ENCODE measurements around the gene MROH2A. TPM values are rescaled to one million over a fixed set of nuclear protein-coding genes. Genes with fewer than 3 reads are reported as not detected.

The MROH2A gene
- total and polyA plus RNA-seq, 10 donors, result 0.27 to 1.5 (median 0.43) TPM; not detected in 7

DNA sequence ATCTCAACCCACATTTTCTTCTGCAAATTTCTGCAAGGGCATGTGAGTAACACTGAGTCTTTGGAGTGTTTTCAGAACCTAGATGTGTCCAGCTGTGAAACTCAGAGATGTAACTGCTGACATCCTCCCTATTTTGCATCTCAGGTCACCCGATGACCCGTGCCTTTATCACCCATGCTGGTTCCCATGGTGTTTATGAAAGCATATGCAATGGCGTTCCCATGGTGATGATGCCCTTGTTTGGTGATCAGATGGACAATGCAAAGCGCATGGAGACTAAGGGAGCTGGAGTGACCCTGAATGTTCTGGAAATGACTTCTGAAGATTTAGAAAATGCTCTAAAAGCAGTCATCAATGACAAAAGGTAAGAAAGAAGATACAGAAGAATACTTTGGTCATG is 10.1 kb upstream of the MROH2A start:
- TF ChIP-seq POLR2AphosphoS5 (IDR thresholded peaks at IDR 0.05) (no peak), POLR2A (IDR thresholded peaks at IDR 0.05) (no peak)
- TF ChIP-seq, protein P1, sequence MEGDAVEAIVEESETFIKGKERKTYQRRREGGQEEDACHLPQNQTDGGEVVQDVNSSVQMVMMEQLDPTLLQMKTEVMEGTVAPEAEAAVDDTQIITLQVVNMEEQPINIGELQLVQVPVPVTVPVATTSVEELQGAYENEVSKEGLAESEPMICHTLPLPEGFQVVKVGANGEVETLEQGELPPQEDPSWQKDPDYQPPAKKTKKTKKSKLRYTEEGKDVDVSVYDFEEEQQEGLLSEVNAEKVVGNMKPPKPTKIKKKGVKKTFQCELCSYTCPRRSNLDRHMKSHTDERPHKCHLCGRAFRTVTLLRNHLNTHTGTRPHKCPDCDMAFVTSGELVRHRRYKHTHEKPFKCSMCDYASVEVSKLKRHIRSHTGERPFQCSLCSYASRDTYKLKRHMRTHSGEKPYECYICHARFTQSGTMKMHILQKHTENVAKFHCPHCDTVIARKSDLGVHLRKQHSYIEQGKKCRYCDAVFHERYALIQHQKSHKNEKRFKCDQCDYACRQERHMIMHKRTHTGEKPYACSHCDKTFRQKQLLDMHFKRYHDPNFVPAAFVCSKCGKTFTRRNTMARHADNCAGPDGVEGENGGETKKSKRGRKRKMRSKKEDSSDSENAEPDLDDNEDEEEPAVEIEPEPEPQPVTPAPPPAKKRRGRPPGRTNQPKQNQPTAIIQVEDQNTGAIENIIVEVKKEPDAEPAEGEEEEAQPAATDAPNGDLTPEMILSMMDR (IDR thresholded peaks at IDR 0.05 in 8 of 11, conservative IDR thresholded peaks at IDR 0.05 in 3 of 11), result no peak
- H3K4me1 ChIP-seq, result no peaks in the 10 kb centered on the region
- DNase-seq, result no peak
- H3K27ac ChIP-seq, result no peak overlapping the region
- H3K9me3 ChIP-seq, result no peaks in the 10 kb centered on the region
- H3K4me3 ChIP-seq, result no peak overlapping the region
- WGBS, 5 donors, result 73 to 82% (median 76%) methylated on average over 4 of the region's 4 CpGs
- intact Hi-C loops (cut with DNase I; ENCODE audit: low total_unique reads), result no loop called here
- H3K27me3 ChIP-seq (replicated peaks in 1 of 7), result peaks cover 0 to 29% (median 0%) of the 10 kb centered on the region in 7 donors
- no peaks in the 10 kb centered on the region for H3K36me3 ChIP-seq

GRCh38 chr2:233769260-233769659 is 8.9 kb upstream of the MROH2A start:
- no peaks in the 10 kb centered on the region for H3K36me3 ChIP-seq
- intact Hi-C loops (cut with DNase I; ENCODE audit: low total_unique reads), result no loop called here
- peaks cover 0 to 24% (median 0%) of the 10 kb centered on the region in 7 donors for H3K27me3 ChIP-seq (replicated peaks in 1 of 7)
- H3K9me3 ChIP-seq, result no peaks in the 10 kb centered on the region
- TF ChIP-seq POLR2AphosphoS5 (IDR thresholded peaks at IDR 0.05) (no peak), POLR2A (IDR thresholded peaks at IDR 0.05) (no peak)
- TF ChIP-seq, protein P1 (IDR thresholded peaks at IDR 0.05 in 8 of 11, conservative IDR thresholded peaks at IDR 0.05 in 3 of 11), result no peak
- no peak for DNase-seq
- WGBS, 5 donors, result 88 to 93% (median 92%) methylated on average over 9 of the region's 9 CpGs
- H3K27ac ChIP-seq, result no peak overlapping the region
- H3K4me3 ChIP-seq, result no peak overlapping the region
- H3K4me1 ChIP-seq, result no peaks in the 10 kb centered on the region

- H3K9me3 ChIP-seq, result peaks cover 0 to 22% (median 12%) of the 10 kb centered on the region in 8 donors
- no peak for TF ChIP-seq POLR2A (IDR thresholded peaks at IDR 0.05)
- TF ChIP-seq POLR2AphosphoS5 (IDR thresholded peaks at IDR 0.05), result no peak
- TF ChIP-seq, protein P1 (IDR thresholded peaks at IDR 0.05 in 8 of 11, conservative IDR thresholded peaks at IDR 0.05 in 3 of 11), result no peak
- H3K27ac ChIP-seq, result no peak overlapping the region
- H3K4me1 ChIP-seq, result no peaks in the 10 kb centered on the region
- intact Hi-C loops (cut with DNase I; ENCODE audit: low total_unique reads), result no loop called here
- H3K27me3 ChIP-seq (replicated peaks in 1 of 7), result peaks cover 0 to 14% (median 0%) of the 10 kb centered on the region in 7 donors
- DNase-seq, result no peak
- no peaks in the 10 kb centered on the region for H3K36me3 ChIP-seq
- no peak overlapping the region for H3K4me3 ChIP-seq
- 85 to 93% (median 88%) methylated on average over 11 to 16 of the region's 16 CpGs for WGBS, 5 donors
These were observed 6.0 kb upstream of the MROH2A start for GRCh38 chr2:233772153-233772552.

- H3K9me3 ChIP-seq, result peaks cover 0 to 26% (median 12%) of the 10 kb centered on the region in 8 donors
- no peak overlapping the region for H3K4me3 ChIP-seq
- TF ChIP-seq, protein P1 (IDR thresholded peaks at IDR 0.05 in 8 of 11, conservative IDR thresholded peaks at IDR 0.05 in 3 of 11), result no peak
- TF ChIP-seq POLR2A (IDR thresholded peaks at IDR 0.05) (no peak), POLR2AphosphoS5 (IDR thresholded peaks at IDR 0.05) (no peak)
- H3K4me1 ChIP-seq, result no peaks in the 10 kb centered on the region
- DNase-seq, result no peak
- WGBS, 5 donors, result 68 to 84% (median 73%) methylated on average over 4 to 5 of the region's 5 CpGs
- intact Hi-C loops (cut with DNase I; ENCODE audit: low total_unique reads), result no loop called here
- no peaks in the 10 kb centered on the region for H3K36me3 ChIP-seq
- H3K27ac ChIP-seq, result no peak overlapping the region
- H3K27me3 ChIP-seq (replicated peaks in 1 of 7), result peaks cover 0 to 10% (median 0%) of the 10 kb centered on the region in 7 donors
These were observed 5.5 kb upstream of the MROH2A start for GRCh38 chr2:233772583-233772982.

Measured in spleen (tissue), 11 donors.